Upper lobe of left lung (tissue), 6 donors: Measurements from ENCODE around the gene POLN. TPM values are rescaled to one million over a fixed set of nuclear protein-coding genes. Genes with fewer than 3 reads are reported as not detected.

Source experiments
- ATAC-seq, 2 donors: fragments of 200-7000 bp; cut with Tn5 transposase; one replicate each; pipeline ENCODE4 v1.9.1; 2022; ENCODE audit warnings: mild to moderate bottlenecking in 2 of 2, moderate library complexity in 2 of 2; ENCODE audit not compliant: low FRiP score in 2 of 2
- DNase-seq, 2 donors: peaks; one replicate each; pipeline ENCODE4 v3.0.0-alpha.2; 2019 to 2020
- H3K27ac ChIP-seq, 4 donors: fragments of 200-600 bp; sonication (generic); one replicate each; pipeline ENCODE4 v1.5.1; 2016 to 2019
- H3K27me3 ChIP-seq, 4 donors: fragments of 200-600 bp; sonication (generic); one replicate each; pipeline ENCODE4 v1.5.1; 2017 to 2019
- H3K36me3 ChIP-seq, 4 donors: fragments of 200-600 bp; sonication (generic); one replicate each; pipeline ENCODE4 v1.5.1; 2016 to 2019
- H3K4me1 ChIP-seq, 4 donors: fragments of 200-600 bp; sonication (generic); one replicate each; pipeline ENCODE4 v1.5.1; 2018 to 2019
- H3K4me3 ChIP-seq, 4 donors: fragments of 200-600 bp; sonication (generic); one replicate each; pipeline ENCODE4 v1.5.1; 2017 to 2019; ENCODE audit warnings: mild to moderate bottlenecking in 2 of 4, moderate library complexity in 1 of 4
- H3K9me3 ChIP-seq, 4 donors: fragments of 200-600 bp; sonication (generic); one replicate each; pipeline ENCODE4 v1.5.1; 2018 to 2019
- CTCF ChIP-seq, 6 experiments: fragments of 450-650 bp in 4 of 6; fragments of 200-600 bp in 2 of 6; sonication (generic) in 2 of 6; IDR thresholded peaks; one replicate each; pipeline ENCODE4 v1.5.1; 2016 to 2019; ENCODE audit warnings: antibody characterized with exemption in 6 of 6
- EP300 ChIP-seq, 4 donors: sonication (generic); formaldehyde crosslinking; IDR thresholded peaks; one replicate each; pipeline ENCODE4 v1.5.1; 2017; ENCODE audit warnings: antibody characterized with exemption in 4 of 4, control low read depth in 2 of 4
- POLR2A ChIP-seq, 4 donors: fragments of 450-650 bp; IDR thresholded peaks; one replicate each; pipeline ENCODE4 v1.5.1; 2016 to 2017; ENCODE audit warnings: antibody characterized with exemption in 4 of 4, mild to moderate bottlenecking in 2 of 4
- POLR2AphosphoS5 ChIP-seq, 2 donors: sonication (generic); formaldehyde crosslinking; IDR thresholded peaks; one replicate each; pipeline ENCODE4 v1.5.1; 2017; ENCODE audit warnings: antibody characterized with exemption in 2 of 2
- WGBS, 2 donors: methylation state at CpG; one replicate each; pipeline ENCODE4 v1.1.5; 2017 to 2018; 5-methylcytosine and 5-hydroxymethylcytosine counted together
- total RNA-seq, 6 donors: library from RNA; depleted of rRNA in 4 of 6; stranded (reverse); fragments of >200 nt in 4 of 6; gene quantifications; one replicate each; pipeline versions ENCODE4 v1.1.0 to v1.2.1, GENCODE V29; 2016 to 2021
- donor health status: DM: no; HTN: no; CAD: no; lungs with moderate emphysema.
- donor health status: DM: no; HTN: yes; CAD: no; lungs with severe emphysema.

The POLN gene
- total RNA-seq, 6 donors from 2014 or later: 0.89 to 5.5 (median 2.6) TPM

- no peak for ATAC-seq
Measured at GRCh38 chr4:2251073-2251794, 9.3 kb upstream of the POLN start.

GRCh38 chr4:2250357-2251072 lies 8.6 kb upstream of the POLN start:
- peak; percentile 17 to 76 for DNase-seq
- Histone ChIP-seq H3K27ac (peak overlapping the region in 2 of 4 donors; percentile 17 to 68), H3K4me1 (peaks cover 27 to 62% (median 32%) of the 10 kb centered on the region in 4 donors), H3K27me3 (no peaks in the 10 kb centered on the region), H3K4me3 (no peak overlapping the region), H3K36me3 (peaks cover 18 to 81% (median 75%) of the 10 kb centered on the region in 4 donors), H3K9me3 (no peaks in the 10 kb centered on the region)
- ATAC-seq: no peak
- no peak for TF ChIP-seq POLR2A (IDR thresholded peaks at IDR 0.05)
- TF ChIP-seq CTCF (IDR thresholded peaks at IDR 0.05): no peak
- TF ChIP-seq EP300 (IDR thresholded peaks at IDR 0.05): no peak
- no peak for TF ChIP-seq POLR2AphosphoS5 (IDR thresholded peaks at IDR 0.05)
- WGBS, 2 donors: 90 to 91% methylated on average over 14 to 30 of the region's 30 CpGs

More at GRCh38 chr4:2251073-2251794, 9.3 kb upstream of the POLN start:
- no peak for TF ChIP-seq POLR2AphosphoS5 (IDR thresholded peaks at IDR 0.05)
- no peak for TF ChIP-seq EP300 (IDR thresholded peaks at IDR 0.05)
- no peak for TF ChIP-seq POLR2A (IDR thresholded peaks at IDR 0.05)
- no peak for TF ChIP-seq CTCF (IDR thresholded peaks at IDR 0.05)
- DNase-seq: peak; percentile 19 to 70
- no peak overlapping the region for H3K4me3 ChIP-seq
- H3K27me3 ChIP-seq: no peaks in the 10 kb centered on the region
- H3K36me3 ChIP-seq: peaks cover 18 to 81% (median 75%) of the 10 kb centered on the region in 4 donors
- H3K4me1 ChIP-seq: peaks cover 29 to 63% (median 34%) of the 10 kb centered on the region in 4 donors
- 94 to 95% methylated on average over 8 to 21 of the region's 25 CpGs for WGBS, 2 donors
- H3K27ac ChIP-seq: peak overlapping the region in 2 of 4 donors; percentile 97 to 98
- no peaks in the 10 kb centered on the region for H3K9me3 ChIP-seq

GRCh38 chr4:2249526-2250356 lies 7.8 kb upstream of the POLN start:
- H3K27ac ChIP-seq: peak overlapping the region in 2 of 4 donors; percentile 67 to 68
- ATAC-seq: no peak
- WGBS, 2 donors: 88 to 89% methylated on average over 25 of the region's 26 CpGs
- TF ChIP-seq CTCF (IDR thresholded peaks at IDR 0.05): no peak
- TF ChIP-seq EP300 (IDR thresholded peaks at IDR 0.05): no peak
- no peaks in the 10 kb centered on the region for H3K9me3 ChIP-seq
- H3K4me1 ChIP-seq: peaks cover 27 to 62% (median 32%) of the 10 kb centered on the region in 4 donors
- peak; percentile 19 to 57 for DNase-seq
- no peaks in the 10 kb centered on the region for H3K27me3 ChIP-seq
- no peak overlapping the region for H3K4me3 ChIP-seq
- H3K36me3 ChIP-seq: peaks cover 18 to 74% (median 70%) of the 10 kb centered on the region in 4 donors

- peaks cover 27 to 58% (median 32%) of the 10 kb centered on the region in 4 donors for H3K4me1 ChIP-seq
- ATAC-seq (no peak), DNase-seq (peak; percentile 20 to 67)
- WGBS, 2 donors: 63 to 65% methylated on average over 1 to 6 of the region's 10 CpGs
- H3K27ac ChIP-seq: peak overlapping the region in 2 of 4 donors; percentile 67 to 68
- H3K36me3 ChIP-seq: peaks cover 18 to 66% (median 62%) of the 10 kb centered on the region in 4 donors
- H3K9me3 ChIP-seq: no peaks in the 10 kb centered on the region
- H3K4me3 ChIP-seq: no peak overlapping the region
- H3K27me3 ChIP-seq: no peaks in the 10 kb centered on the region
- TF ChIP-seq EP300 (IDR thresholded peaks at IDR 0.05): no peak
- no peak for TF ChIP-seq POLR2A (IDR thresholded peaks at IDR 0.05)
- no peak for TF ChIP-seq POLR2AphosphoS5 (IDR thresholded peaks at IDR 0.05)
- TF ChIP-seq CTCF (IDR thresholded peaks at IDR 0.05): no peak
Measured at GRCh38 chr4:2248821-2249261, 6.9 kb upstream of the POLN start.
